ENCODE data around the gene DYNC2H1.

DYNC2H1 gene

GRCh38 chr11:103220133-103220532, 110.9 kb downstream of the DYNC2H1 start:
- Histone ChIP-seq H3K4me2 (ENCODE audit: insufficient read depth, low read length) (no peak overlapping the region), H3K79me2 (ENCODE audit: insufficient read depth, low read length) (no peaks in the 10 kb centered on the region), H3K36me3 (ENCODE audit: insufficient read depth, low read length) (no peaks in the 10 kb centered on the region), H3K27me3 (ENCODE audit: insufficient read depth, low read length, poor library complexity) (no peaks in the 10 kb centered on the region), H3K27ac (ENCODE audit: low read length) (no peak overlapping the region), H3K9me3 (ENCODE audit: insufficient read depth, low read length, severe bottlenecking) (no peaks in the 10 kb centered on the region), H3K4me1 (ENCODE audit: insufficient read depth, low read length) (no peaks in the 10 kb centered on the region), H3K9ac (ENCODE audit: low read depth, low read length) (no peak overlapping the region), H3K4me3 (ENCODE audit: low read depth in 1 of 2, low read length in 2 of 2) (no peak overlapping the region), H4K20me1 (ENCODE audit: insufficient read depth, low read length) (no peaks in the 10 kb centered on the region), H2AFZ (ENCODE audit: low read depth, low read length) (no peak overlapping the region)
- TF ChIP-seq EZH2 (IDR thresholded peaks at IDR 0.05; ENCODE audit: borderline replicate concordance, low read depth, low read length, severe bottlenecking) (no peak), CTCF (IDR thresholded peaks at IDR 0.05; ENCODE audit: borderline replicate concordance, extremely low read depth, low read length, poor library complexity, severe bottlenecking) (no peak)
- ATAC-seq (ENCODE audit: insufficient read depth, low read depth), result no peak
- DNase-seq, result no peak

- Histone ChIP-seq H3K27me3 (ENCODE audit: insufficient read depth, low read length, poor library complexity) (no peaks in the 10 kb centered on the region), H3K36me3 (ENCODE audit: insufficient read depth, low read length) (no peaks in the 10 kb centered on the region), H3K9ac (ENCODE audit: low read depth, low read length) (no peak overlapping the region), H4K20me1 (ENCODE audit: insufficient read depth, low read length) (no peaks in the 10 kb centered on the region), H2AFZ (ENCODE audit: low read depth, low read length) (no peak overlapping the region), H3K79me2 (ENCODE audit: insufficient read depth, low read length) (no peaks in the 10 kb centered on the region), H3K27ac (ENCODE audit: low read length) (no peak overlapping the region), H3K4me3 (ENCODE audit: low read depth in 1 of 2, low read length in 2 of 2) (no peak overlapping the region), H3K4me2 (ENCODE audit: insufficient read depth, low read length) (no peak overlapping the region), H3K9me3 (ENCODE audit: insufficient read depth, low read length, severe bottlenecking) (no peaks in the 10 kb centered on the region), H3K4me1 (ENCODE audit: insufficient read depth, low read length) (no peaks in the 10 kb centered on the region)
- DNase-seq (no peak), ATAC-seq (ENCODE audit: insufficient read depth, low read depth) (no peak)
- TF ChIP-seq CTCF (IDR thresholded peaks at IDR 0.05; ENCODE audit: borderline replicate concordance, extremely low read depth, low read length, poor library complexity, severe bottlenecking), result no peak
- TF ChIP-seq EZH2 (IDR thresholded peaks at IDR 0.05; ENCODE audit: borderline replicate concordance, low read depth, low read length, severe bottlenecking), result no peak
These were observed 113.6 kb downstream of the DYNC2H1 start for GRCh38 chr11:103222806-103223205.

- no peak overlapping the region for H3K4me2 ChIP-seq (ENCODE audit: insufficient read depth, low read length)
These were observed 119.6 kb downstream of the DYNC2H1 start for GRCh38 chr11:103228807-103229206.

More at GRCh38 chr11:103228807-103229206, 119.6 kb downstream of the DYNC2H1 start:
- Histone ChIP-seq H3K4me1 (ENCODE audit: insufficient read depth, low read length) (no peaks in the 10 kb centered on the region), H3K9me3 (ENCODE audit: insufficient read depth, low read length, severe bottlenecking) (no peaks in the 10 kb centered on the region), H3K9ac (ENCODE audit: low read depth, low read length) (no peak overlapping the region), H3K36me3 (ENCODE audit: insufficient read depth, low read length) (no peaks in the 10 kb centered on the region), H3K27ac (ENCODE audit: low read length) (no peak overlapping the region), H3K4me3 (ENCODE audit: low read depth in 1 of 2, low read length in 2 of 2) (no peak overlapping the region), H4K20me1 (ENCODE audit: insufficient read depth, low read length) (no peaks in the 10 kb centered on the region), H3K79me2 (ENCODE audit: insufficient read depth, low read length) (no peaks in the 10 kb centered on the region), H3K27me3 (ENCODE audit: insufficient read depth, low read length, poor library complexity) (no peaks in the 10 kb centered on the region), H2AFZ (ENCODE audit: low read depth, low read length) (no peak overlapping the region)
- TF ChIP-seq CTCF (IDR thresholded peaks at IDR 0.05; ENCODE audit: borderline replicate concordance, extremely low read depth, low read length, poor library complexity, severe bottlenecking) (no peak), EZH2 (IDR thresholded peaks at IDR 0.05; ENCODE audit: borderline replicate concordance, low read depth, low read length, severe bottlenecking) (no peak)
- ATAC-seq (ENCODE audit: insufficient read depth, low read depth) (no peak), DNase-seq (peak; percentile 15)
